HG02763 (cell line): ENCODE measurements around the gene GABRR3.

Source experiments
- ATAC-seq: cut with Tn5 transposase; IDR thresholded peaks from one replicate; pipeline ENCODE4 v1.9.1; 2021; ENCODE audit warnings: mild to moderate bottlenecking, moderate library complexity; ENCODE audit not compliant: unreplicated experiment

GABRR3 gene

DNA sequence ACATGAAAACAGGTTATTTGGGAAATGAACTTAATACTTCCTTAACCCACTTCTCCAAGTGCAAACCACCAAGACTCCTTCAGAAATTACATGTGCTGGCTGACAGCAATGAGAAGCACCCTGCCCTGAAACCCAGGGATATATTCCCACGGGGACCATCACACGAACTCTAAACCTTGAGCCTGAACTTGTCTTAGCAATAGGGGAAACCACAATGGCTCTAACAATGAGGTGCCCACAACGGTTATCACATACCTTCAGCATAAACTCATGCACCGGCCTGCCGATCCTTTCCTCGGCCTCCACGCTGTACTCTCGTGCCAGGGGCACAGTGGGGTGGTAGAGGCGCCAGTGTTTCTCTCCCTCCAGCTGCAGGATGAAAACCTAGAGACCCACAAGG is 76.3 kb downstream of the GABRR3 start:
- ATAC-seq, result no peak

DNA sequence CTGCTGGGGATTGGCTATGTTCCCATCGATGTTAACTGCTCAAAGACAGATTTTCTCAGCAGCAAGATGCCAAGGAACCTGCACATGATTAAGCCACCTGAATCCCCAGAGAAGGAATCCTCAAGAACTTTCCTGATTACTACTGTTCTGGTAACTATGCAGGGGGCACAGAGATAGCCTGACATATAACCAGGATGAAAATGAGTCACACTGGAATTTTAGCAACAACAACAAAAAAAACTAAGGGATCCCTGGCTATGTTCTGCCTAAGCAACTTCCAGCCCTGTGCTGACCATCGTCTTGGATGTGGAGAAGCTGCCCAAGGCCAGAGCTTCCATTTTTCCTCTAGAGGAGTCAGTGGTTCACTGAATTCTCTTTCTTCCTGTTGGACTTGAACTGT is 76.7 kb downstream of the GABRR3 start:
- no peak for ATAC-seq

DNA sequence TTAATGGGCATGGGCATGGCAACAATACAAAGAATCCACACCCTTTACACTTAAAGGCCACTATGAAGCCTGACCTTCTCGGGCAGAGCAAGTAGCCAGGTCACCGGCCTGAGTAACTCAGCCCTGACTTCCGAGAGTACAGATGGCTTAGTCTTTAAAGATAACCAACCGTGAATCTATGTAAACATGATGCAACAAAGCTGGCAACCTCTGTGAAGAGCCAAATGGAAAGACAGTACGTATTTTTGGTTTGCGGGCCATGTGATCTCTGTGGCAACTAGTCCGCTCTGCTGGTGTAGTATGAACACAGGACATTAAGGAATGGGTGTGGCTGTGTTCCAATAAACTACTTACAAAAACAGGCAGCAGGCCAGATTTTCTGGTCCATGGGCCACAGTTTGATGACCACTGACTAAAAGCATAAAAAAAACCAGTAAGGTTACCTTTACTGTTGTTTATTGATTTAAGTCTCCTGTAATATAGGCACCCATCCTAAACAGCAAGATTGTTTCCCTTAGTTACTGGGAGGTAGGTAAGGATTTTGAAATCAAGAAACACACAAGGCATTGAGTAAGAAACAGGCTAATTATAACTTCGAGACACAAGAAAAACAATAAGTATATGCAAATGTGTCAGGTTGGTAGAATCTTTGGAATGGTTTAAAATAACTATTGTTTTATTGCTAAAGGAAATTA is 77.4 kb downstream of the GABRR3 start:
- ATAC-seq, result no peak

DNA sequence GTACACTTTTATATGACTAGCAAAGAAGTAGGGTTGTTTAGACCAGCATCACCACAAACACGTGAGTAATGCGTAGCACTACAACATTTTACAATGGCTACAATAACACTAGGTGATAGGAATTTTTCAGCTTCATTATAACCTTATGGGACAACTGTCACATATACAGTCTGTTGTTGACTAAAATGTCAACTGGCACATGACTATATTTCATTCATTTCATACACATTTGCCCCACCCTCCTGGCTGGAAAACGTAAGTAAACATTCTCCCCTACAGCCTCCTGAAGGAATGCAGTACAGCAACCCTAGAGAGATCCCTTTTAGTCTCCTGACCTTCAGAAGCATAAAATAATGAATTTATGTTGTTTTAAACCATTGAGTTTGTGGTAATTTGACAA is 79.1 kb downstream of the GABRR3 start:
- ATAC-seq, result no peak

DNA sequence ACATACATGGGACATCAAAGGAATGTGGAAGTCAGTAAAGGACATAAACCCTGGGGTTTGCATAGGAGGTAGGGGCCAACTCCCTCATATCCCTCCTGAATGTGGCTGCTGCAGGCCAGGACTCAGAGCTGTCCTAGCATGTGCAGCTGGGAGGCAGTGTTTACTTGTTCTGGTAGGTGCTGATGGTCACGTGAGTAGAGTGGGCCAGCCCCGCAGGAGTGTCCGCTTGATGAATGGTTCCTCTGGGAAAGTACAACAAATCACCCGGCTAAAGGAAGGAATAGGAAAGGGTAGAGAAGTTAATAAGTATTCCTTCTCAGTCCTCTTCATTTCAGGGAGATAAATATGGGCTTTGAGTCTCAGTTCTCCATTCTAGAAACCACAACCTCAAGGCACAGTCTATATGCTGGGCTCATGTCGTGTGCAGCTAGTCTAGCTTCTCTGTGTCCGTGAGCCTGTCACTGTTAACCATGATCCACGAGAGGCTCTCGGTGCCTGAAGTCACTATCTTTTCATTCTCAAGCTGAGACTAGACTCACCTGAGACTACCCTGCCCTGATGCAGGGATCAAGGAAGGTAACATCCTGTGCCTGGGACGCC is 80.8 kb downstream of the GABRR3 start:
- no peak for ATAC-seq

DNA sequence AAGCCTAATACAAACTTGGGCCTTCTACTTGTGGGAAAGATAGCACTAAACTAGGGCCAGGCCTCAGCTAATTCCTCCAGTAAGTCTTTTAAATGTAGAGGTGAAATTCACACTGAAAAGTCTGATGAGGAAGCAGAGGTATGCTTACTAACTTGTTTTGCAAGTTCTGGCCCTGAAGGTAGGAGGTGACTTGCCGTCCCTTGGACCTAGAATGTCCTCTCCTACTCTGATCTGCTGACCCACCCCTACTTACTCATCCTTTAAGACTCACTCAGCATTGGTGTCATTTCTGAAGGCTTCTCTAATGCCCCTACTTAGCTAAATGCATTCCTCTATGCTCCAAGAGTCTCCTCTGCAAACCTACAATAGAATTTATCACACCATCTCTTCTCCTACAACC is 82.2 kb downstream of the GABRR3 start:
- no peak for ATAC-seq

DNA sequence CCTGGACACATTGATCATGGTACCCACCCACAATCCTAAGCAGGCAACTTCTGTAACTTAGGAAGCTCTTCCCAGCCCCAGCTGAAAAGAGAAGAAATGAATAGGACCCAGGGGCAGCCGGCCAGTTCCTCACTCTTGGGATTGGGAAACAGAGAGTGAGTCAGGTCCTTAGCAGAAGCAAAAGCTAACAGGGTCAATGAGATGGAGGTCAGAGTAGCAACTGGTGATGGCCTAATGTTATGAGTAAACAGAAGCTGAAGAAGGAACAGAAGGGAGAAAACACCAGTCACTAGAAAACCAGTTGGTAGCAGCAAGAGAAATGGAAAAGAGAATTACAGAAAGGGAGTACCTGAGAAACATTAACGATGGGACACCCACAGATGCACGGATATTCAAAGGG is 82.8 kb downstream of the GABRR3 start:
- no peak for ATAC-seq

DNA sequence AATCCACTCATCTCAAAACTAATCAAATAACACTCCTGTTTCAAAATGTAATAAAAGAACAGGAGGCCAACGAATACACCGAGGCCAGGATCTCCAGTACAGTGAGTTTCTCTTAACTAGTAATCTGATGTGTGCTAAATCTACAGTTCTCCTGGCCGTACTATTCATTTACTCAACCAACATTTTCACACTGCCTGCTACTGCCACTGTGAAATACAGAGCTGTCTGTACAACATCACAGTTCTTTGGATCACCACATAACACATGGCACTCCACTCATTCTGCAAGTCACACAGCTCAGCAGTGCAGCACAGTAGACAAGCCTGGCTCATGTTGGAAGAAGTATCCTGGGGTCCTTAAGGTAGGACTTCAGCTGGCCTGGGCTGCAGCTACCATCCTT is 84.8 kb downstream of the GABRR3 start:
- ATAC-seq, result no peak

DNA sequence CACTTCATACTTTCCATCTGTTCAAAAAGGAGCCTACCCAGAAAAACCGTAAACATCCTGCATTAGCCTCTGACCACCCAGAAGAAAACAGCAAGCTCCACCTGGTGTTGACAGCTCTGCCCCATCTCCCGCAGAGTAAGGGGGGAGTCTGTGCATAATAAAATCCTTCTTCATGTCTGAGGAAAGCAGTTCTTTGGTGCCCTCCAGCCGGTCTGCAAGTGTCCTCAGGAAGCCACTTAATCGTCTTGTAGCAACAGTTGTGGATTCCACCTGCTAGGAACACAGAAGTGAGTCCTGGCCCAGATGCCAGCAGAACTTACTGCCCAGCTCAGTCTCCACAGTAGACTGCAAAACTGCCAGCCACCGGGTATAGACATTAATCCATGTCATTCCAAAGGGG is 85.4 kb downstream of the GABRR3 start:
- ATAC-seq, result no peak

DNA sequence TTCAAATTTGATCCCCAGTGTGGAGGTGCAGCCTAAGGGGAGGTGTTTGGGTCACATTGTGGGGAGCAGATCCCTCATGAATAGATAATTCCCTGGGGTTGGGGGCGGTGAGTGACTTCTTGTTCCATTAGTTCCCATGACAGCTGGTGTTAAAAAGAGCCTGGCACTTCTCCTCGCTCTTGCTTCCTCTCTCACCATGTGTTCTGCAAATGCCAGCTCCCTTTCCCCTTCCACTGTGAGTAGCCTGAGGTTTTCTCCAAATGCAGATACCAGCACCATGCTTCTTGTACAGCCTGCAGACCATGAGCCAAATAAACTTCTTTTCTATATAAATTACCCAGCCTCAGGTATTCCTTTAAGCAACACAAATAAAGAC is 86.0 kb downstream of the GABRR3 start:
- no peak for ATAC-seq

DNA sequence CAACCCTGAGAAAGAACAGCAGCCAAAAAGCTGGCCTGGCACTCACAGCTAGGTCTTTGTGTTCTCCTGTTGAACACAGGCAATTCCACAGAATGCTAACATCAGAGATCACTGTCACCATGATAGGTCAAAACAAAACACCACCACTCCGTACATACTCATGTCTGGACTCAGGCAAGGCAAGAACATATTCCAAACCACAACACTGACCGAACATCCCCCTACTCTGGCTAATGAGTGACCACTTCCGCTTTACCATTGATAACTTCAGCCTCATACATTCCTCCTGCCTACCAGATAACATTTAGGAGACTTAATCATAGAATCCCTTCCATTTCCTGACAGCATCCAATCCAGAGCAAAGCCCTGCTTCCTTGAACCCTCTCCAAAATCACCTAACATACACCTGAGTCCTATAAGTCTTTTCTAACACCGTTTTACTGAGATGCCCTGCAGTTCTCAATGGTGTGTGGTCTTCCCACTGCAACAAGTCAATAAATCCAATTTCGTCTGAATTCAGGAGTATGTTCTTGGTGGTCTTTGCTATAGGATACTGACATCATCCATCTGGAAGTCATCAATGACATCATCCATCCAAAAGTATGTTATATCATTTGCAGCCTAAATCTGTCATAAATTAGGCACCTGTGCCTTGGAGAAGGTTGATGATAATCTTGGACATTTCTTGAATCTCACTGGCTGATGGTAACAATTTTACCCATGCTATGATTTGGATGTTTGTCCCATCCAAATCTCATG is 86.6 kb downstream of the GABRR3 start:
- ATAC-seq, result no peak

DNA sequence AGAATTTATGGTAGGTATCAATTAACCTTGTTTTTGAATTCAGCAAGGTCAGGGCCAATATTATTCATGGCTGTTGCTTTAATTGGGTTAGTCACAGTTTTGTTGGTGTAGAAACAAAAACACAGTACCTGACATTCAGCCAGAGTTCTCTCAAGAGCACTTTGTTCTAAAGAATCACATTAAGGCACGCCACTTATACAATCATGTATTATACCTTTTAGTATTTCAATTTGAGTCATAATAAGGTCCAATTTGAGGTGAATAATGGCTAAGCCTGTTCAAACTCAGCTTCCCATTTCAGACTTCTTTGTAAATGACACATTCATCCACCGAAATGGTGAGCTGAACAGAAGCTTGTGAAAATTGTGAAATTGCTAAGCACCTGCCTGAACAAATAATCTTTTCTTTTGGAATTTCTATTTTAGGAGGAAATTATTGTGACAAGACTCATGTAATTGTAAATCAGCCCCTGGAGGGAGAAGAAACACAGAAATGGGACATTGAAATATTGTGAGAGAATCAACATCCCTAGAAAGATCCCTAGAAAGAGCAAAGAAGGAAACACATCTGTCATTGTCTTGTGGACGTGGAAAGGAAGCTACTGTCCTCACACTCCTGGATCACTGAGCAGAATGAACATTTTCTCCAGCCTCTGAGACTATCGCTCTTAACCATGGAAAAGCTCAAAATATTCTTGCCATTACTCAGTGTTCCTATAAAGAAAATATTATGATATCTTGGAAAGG is 92.1 kb downstream of the GABRR3 start:
- no peak for ATAC-seq

DNA sequence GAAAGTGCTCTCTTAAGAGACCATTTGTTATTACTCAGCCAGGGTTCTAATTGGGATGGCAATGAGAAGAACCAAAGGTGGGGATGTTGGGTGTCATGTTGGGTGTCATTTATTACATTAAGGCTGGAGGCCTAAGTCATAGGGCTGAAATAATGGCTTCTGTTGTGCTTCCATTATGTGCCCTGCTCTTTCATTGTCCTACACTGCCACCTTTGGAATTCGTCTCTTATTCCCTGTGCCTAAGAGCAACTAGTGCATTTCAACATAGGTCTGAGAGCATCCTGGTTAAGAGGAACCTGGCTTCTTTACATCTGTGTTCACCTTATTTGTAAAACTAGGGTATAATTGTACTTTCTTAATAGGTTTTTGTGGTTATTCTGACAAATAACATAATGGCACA is 95.1 kb downstream of the GABRR3 start:
- no peak for ATAC-seq

DNA sequence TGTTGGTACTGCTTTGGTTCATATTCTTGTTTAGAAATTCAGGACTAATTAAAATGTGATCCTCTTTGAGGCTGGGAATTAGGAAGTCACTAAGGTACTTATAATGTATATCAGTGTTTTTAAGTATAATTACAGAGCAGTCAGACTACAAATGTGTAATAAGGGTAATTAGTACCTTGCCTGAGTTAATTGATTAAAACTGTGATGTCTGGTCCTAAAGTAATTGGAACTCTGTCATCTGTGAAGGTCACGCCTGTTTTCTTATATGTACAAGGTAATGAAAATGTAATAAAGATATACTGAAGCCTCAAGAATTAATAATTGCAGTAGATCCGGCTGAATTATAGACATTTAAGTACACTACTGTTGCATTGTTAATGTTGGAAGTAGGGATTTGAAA is 95.7 kb downstream of the GABRR3 start:
- ATAC-seq, result no peak

DNA sequence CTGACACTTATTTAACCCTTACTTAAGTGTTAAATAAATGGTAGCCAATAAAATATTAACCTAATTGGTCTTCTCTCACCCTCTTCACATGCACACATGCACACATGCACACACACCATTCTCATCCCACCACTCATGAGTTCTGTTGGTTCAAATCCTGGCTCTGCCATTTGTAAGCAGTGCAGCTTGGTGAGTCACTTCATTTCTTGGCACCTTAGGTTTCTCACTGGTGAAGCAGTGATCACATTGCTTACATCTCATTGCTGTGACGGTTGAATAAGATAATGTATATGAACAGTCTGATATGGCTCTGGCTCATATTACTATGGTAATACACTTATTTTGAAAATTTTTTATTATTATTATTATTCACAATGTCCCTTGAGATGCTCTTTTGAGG is 96.7 kb downstream of the GABRR3 start:
- ATAC-seq, result no peak

DNA sequence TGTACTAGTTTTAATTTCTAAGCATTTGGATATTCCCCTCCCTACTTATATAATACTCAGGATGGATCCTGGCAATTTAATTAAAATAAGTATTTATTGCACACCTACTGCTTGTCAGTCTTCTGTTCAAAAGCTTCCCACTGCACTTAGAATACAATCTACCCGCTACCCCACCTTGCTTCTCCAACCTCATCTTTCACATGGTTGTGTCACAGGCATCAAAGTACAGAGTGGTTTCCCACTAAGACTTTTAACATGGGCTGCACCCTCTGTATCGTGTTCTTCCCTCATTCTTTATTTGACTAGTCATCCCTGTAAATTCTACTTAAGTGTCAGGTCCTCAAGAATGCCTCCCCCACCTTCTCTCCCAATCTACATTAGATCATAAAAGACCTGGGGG is 97.9 kb downstream of the GABRR3 start:
- ATAC-seq, result no peak

DNA sequence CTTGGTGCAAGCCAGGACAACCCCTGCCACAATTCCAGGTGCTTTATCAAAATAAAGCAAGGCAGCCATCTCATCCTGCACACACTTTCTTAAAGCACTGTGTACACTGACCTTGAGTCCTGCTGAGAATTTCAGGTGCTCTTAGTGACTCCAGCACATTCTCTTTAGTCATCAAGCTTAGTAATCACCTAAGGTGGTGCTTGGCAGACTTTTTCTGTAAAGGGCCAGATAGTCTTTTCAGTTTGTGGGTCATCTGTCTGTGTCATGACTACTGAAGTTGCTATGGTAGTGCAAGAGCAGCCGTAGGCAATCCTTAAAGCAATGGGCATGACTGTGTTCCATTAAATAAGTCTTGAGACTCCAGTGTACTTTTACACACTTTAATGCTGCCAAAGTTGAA is 99.3 kb downstream of the GABRR3 start:
- ATAC-seq, result no peak
